ENCODE data around the gene MID1IP1. TPM values are rescaled to one million over a fixed set of nuclear protein-coding genes. Genes with fewer than 3 reads are reported as not detected.

Gene MID1IP1, protein sequence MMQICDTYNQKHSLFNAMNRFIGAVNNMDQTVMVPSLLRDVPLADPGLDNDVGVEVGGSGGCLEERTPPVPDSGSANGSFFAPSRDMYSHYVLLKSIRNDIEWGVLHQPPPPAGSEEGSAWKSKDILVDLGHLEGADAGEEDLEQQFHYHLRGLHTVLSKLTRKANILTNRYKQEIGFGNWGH
- 34.8 TPM for total RNA-seq

DNA sequence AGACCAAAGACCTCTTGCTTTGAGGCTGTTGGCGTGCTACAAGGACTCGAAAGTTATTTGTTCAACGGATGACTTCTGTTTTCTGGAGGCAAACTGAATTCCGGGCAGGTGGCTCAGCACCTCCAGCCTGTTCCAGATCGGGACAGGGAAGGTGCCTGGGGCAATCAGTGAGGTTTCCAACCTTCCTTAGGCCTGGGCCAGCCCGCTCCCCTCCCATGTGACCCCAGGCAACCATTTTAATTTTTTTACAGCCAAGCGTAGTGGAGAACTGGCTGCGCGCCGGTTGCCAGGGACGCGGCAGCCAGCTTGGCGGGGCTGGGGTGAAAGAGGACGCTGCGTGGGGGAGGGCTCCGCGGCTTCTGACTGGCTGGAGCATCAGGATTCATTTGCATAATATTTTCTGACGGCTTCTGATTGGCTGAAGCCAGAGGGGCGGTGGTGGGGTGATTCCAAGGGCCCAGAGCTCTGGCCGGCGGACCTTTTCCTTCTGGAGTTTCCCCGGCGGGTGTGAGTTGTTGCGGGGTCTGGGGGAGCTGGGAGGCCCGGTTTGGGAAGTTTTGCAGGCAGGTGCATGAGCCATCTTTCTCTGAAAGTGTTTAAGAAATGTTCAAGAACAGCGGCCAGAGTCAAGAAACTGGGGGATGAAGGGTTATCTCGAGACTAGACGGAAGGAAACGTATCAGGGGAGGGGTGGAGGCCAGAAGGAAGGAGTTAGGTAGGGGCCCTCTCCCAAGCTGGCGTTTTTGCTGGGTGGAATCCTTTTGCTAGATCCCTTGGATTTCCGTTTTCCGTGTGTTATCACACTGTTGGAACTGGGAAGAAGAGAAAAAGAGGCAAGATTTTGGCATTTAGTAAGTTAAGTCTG, at the start of gene MID1IP1:
Gene MID1IP1 (plus strand): TSS at position 479 of the 865 bp plus-strand sequence. CDS start 3,488 bp downstream, outside the sequence.

Other genes with a start within 250 kb of the MID1IP1 start
- 31.9 TPM for gene TSPAN7, start 239.9 kb upstream of the MID1IP1 start, total RNA-seq

Measured in metanephros (tissue), 1 donor.